GM03348 (cell line): ENCODE measurements around the gene POLD3.

Experiments
- DNase-seq: peaks from one replicate; pipeline ENCODE4 v3.0.0; 2012; ENCODE audit warnings: low spot score

The POLD3 gene

DNA sequence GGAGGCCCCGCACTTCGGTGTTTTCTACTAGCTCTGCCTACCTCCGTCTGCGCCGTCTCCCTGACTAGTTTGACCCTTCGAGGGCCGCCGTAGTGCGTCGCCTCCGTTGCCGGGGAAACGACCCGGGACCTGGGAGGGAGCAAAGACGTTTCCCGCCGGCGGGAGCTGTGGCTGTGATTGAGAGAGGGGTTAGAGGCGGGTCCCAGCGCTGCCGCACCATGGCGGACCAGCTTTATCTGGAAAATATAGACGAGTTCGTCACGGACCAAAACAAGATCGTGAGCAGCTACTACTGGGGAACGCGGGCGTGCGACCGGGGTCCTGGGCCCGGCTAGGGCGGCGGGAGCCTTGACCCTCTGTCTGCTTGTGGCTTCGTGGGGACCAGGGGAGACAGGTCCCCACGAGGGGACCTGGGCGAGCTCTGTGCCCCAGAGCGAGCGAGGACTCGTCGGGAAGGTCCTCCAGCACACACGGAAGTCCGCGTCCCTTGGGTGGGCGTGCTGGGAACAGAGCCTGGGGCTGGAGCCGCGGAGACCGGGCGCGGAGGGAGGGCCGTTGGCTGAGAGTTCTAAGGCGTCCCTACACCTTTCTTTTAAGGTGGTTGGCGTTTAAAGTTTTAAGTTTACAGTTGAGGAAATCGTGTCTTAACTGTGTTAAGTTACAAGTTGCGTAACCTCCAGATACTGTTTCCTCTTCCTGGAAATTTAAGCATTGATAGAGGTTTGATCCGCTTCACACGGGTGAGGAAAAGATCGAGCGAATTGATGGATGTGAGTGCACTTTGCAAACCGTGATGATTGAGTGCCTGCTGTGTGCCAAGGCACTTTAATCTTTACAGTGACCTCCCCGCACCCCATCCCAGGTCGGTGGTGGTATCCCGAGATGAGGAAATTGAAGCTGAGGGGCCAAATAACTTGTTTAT lies at the start of gene POLD3:
Gene POLD3, plus strand, starts transcription at position 142 of the 922 bp plus-strand sequence. Its CDS starts 77 bp downstream, at position 219.
- DNase-seq, result peak; percentile 95

DNA sequence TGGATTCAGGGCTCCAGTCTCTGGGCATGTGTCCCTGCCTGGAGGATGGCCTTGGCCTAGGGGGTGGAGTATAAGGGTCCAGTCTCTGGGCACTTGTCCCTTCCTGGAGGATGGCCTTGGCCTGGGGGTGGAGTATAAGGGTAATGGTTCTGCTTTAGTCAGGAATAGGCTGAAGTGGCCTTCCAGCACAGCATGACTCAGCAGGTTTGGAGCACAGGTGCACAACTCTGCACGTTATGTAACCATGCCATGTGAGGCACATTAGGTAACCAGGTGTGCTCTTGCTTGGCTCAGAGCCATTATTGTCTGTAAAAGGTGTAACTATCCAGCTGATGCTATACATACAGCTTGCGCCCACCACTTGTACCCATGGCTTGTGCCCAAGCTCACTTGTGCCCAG lies 48.4 kb upstream of the POLD3 start:
- no peak for DNase-seq

- no peak for DNase-seq
These were observed 45.6 kb upstream of the POLD3 start for GRCh38 chr11:74546752-74547151.

GRCh38 chr11:74550991-74551753 lies 41.2 kb upstream of the POLD3 start:
- DNase-seq, result no peak

- DNase-seq, result no peak
These were observed 40.6 kb upstream of the POLD3 start for GRCh38 chr11:74551754-74552145.

DNA sequence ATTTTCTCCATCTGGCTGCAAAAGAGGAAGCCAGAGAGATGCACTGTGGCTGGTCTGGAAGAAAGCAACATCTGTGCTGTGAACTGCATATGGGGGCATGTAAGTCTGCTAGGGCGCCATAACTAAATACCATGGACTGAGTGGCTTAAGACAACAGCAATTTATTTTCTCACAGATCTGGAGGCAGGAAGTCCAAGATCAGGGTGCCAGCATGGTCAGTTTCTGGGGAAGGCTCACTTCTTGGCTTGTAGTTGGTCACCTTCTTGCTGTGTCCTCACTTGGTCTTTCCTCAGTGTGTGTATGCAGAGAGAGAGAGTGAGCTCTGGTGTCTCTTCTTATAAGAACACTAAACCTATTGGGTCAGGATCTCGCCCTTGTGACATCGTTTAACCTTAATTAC lies 34.9 kb upstream of the POLD3 start:
- no peak for DNase-seq

DNA sequence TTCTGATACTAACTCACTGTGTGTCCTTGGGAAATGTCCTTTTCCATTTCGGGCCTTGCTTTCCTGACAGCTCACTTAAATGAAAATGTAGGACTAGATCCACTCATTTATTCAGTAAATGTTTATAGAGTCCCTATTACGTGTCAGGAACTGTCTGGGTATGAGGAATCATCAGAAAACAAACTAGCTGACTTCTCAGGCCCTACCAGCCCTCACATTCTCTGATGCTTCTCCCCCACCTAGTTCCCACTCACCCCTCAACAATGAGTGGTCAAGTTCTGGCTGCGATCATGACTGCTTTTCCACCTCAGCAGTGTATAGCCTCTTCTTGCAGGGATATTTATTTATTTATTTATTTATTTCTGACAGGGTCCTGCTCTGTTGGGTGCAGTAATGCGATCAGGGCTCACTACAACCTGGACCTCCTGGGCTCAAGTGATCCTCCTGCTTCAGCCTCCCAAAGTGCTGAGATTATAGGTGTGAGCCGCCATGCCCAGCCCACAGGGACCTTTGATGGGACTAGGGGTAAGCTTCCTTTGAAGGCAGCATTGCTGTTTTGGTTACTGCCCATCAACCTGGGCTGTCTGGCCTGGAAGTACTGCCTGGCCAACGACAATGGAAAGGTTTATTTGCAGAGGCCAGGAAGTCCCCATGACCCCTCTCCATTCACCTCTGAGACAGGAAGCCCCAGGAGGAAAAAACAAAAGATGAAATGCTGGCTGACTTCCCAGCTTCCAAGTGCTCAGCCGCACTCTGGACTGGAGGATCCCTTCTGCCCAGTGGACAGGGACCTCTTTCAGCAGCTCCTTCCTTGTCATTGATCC lies 33.1 kb upstream of the POLD3 start:
- no peak for DNase-seq

GRCh38 chr11:74559934-74560309 lies 32.5 kb upstream of the POLD3 start:
- DNase-seq, result no peak

- no peak for DNase-seq
These were observed 26.0 kb upstream of the POLD3 start for GRCh38 chr11:74566146-74566960.

- no peak for DNase-seq
These were observed 24.4 kb upstream of the POLD3 start for GRCh38 chr11:74568028-74568427.

DNA sequence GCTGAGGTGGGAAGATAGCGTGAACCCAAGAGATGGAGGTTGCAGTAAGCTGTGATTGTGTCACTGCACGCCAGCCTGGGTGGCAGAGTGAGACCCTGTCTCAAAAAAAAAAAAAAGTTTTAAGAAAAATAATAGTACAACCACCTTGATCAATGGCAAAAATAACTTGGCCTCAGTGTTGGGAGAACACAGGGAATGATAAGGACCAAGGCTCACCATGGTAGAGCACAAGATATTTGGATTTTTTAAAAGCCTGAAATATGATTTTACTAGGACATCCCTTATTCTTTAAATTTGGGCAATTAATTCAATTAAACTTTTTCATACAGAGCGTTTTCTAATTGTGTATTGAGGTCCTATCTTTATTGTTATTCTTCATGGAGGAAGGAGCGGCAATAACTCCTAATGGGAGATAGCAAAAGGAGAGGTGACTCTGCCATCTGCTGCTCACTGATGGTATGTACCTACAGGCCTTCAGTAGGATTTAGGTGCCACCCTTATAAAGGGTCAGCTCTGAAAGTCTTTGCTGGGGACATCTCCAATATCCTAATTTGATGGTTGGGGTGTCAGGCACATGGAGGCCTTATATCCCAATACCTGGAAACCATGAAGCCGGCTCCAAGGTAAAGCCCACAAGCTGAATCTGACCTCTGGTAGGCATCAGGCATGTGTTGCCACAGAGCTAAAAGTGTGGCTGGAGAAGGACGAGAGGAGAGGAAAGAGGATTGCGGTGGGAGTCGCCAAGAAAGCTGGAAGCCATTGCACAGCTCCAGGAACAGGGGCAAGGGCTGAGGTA lies 21.9 kb upstream of the POLD3 start:
- DNase-seq, result peak; percentile 68

- no peak for DNase-seq
These were observed 21.4 kb upstream of the POLD3 start for GRCh38 chr11:74571062-74571399.

- no peak for DNase-seq
These were observed 20.0 kb upstream of the POLD3 start for GRCh38 chr11:74572349-74572748.

GRCh38 chr11:74574563-74574962 lies 17.8 kb upstream of the POLD3 start:
- DNase-seq, result no peak

DNA sequence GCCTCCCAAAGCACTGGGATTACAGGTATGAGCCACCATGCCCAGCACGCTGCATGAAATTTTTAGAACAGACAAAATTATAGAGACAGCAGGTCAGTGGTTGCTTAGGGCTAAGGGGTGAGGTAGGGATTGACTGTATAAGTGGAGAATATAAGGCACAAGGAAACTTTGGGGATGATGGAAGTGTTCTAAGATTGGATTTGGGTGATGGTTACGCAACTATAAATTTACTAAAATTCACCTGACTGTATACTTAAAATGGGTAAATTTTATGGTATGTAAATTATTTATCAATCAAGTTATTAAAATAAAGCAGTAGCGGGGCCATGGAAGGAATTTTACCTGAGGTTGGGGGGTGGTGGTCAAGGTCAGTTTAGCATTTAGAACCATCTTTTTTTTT lies 16.4 kb upstream of the POLD3 start:
- DNase-seq, result no peak

DNA sequence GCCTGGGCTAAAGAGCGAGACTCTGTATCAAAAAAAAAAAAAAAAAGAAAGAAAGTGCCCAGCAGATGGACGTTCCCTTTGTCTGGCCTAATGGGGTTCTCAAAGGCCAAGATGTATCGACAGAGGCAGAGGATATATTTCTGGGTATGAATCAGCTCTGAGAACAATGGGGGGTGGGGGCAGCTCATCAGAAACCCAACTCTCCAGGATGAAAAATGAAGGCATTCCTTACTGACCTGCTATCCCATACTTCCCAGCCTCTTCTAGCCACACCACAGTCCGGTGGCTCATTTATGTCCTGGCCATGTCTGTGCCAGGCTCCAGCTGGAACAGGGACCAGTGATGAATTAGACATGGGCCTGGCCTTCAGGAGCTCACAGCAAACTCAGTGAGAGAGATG lies 15.2 kb upstream of the POLD3 start:
- DNase-seq, result no peak

DNA sequence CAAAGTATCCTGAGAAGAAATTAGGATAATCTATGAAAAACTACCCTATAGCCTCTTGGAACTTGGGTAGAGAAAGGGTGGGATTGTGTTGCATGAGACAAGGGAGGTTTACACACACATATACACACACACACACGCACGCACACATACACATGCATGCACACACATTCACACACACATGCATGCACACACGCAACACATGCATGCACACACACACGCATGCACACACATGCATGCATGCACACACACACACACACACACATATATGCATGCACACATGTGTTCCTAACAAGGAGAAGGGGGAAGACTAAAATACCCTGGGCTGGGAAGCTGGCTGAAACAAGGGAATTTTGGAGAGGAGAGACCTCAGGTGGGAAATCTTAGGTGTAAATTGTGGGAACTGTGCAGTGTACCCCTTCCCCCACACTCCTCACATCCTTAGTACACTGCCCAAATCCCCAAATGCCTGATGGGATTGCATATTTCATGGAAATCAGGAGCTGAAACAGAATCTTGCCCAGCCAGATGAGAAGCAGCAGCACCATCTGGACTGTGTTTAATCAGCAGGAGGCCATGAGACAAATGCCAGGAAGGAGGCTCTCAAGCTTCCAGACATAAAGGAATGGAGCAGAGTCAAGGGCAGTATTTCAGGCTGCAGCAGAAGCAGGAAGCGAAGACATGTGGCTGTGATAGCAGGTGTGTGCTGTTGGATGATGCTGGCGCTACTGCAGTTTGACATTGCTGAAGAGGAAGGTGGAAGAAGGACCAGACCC lies 14.6 kb upstream of the POLD3 start:
- peak; percentile 35 for DNase-seq

DNA sequence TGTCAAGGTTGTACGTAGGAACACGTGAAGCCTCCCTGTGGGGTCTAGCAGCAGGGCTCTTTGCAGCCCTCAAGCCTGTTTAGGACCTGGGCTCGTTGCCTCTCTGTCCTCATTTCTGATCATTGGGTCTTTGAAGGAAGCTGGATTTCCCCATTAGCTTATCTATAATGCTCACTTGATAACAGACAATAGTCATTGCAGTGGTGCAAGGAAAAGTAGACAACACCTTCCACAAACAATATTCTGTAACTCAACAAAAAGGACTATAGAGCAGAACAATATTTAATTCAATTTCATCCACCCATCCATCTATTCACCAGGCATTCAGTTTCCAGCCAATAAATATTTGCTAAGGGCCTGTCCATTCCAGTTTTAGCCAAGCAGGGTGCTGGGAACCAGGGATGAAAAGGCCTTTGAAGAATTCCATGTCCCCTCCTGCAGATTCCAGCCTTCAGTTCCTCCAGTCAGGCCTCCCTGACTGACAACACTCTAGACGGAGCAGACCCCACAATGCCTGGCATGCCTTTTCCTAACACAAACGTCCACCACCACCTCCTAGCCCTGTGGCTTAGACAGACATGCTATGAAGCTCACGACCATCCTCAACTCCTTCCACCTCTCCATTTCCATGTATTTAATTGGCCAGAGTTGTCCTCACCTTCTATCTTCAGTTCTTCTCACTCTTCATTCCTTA lies 12.7 kb upstream of the POLD3 start:
- no peak for DNase-seq

- DNase-seq, result no peak
These were observed 10.3 kb upstream of the POLD3 start for GRCh38 chr11:74581954-74582547.
